Measurements from ENCODE around the gene SNRK.

Gene SNRK

DNA sequence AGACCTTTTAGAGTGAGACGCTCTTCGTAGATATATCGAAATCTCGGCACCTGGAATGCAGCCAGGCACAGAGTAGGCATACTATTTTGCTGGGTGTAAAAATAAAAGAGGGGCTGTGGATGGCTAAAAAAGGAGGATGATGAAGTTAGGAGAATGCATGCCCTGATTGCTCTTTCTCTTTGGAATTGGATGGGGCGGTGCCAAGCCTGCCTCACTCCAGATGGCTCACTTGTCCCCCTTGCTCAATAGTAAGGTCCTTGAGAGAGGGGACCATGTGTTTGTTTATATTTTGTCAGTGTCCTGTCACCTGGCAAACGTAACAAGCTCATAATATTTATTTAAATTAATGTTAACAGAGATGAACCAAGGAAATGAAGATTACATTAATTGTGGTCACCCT lies 33.0 kb downstream of the SNRK start:
- H3K4me1 ChIP-seq (ENCODE audit: control insufficient read depth in 1 of 2, insufficient read depth in 1 of 2, low read depth in 1 of 2, low read length in 1 of 2): peaks cover 14 to 19% of the 10 kb centered on the region in 2 experiments

DNA sequence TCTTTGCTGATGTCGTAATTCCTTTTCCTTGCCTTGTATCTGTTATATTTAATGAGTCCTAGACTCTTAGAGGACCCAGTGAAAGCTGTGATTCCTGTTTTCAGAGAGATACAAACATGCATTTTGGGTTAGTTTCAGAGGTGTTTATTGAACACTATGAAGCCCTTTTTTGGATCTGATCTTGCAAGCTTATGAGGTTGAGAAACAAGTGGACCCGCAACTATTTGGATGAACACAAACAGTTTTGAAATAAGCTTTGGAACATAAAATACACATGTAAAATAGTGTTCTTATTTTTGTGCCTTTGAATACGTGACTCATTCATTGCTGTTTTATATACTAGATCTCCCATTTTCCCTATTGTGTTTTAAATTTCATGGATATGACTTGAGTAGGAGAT lies 33.5 kb downstream of the SNRK start:
- Histone ChIP-seq H3K4me3 (ENCODE audit: low read depth in 1 of 2, low read length in 1 of 2) (peak overlapping the region in 1 of 2 experiments; percentile 1), H3K27ac (peak overlapping the region; percentile 63), H3K4me1 (ENCODE audit: control insufficient read depth in 1 of 2, insufficient read depth in 1 of 2, low read depth in 1 of 2, low read length in 1 of 2) (peaks cover 17 to 22% of the 10 kb centered on the region in 2 experiments), H3K27me3 (no peaks in the 10 kb centered on the region), H3K36me3 (peaks cover 21% of the 10 kb centered on the region), H3K9me3 (no peaks in the 10 kb centered on the region)
- TF ChIP-seq, protein P1, sequence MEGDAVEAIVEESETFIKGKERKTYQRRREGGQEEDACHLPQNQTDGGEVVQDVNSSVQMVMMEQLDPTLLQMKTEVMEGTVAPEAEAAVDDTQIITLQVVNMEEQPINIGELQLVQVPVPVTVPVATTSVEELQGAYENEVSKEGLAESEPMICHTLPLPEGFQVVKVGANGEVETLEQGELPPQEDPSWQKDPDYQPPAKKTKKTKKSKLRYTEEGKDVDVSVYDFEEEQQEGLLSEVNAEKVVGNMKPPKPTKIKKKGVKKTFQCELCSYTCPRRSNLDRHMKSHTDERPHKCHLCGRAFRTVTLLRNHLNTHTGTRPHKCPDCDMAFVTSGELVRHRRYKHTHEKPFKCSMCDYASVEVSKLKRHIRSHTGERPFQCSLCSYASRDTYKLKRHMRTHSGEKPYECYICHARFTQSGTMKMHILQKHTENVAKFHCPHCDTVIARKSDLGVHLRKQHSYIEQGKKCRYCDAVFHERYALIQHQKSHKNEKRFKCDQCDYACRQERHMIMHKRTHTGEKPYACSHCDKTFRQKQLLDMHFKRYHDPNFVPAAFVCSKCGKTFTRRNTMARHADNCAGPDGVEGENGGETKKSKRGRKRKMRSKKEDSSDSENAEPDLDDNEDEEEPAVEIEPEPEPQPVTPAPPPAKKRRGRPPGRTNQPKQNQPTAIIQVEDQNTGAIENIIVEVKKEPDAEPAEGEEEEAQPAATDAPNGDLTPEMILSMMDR (IDR thresholded peaks at IDR 0.05): no peak

More for the DNA sequence above, 33.0 kb downstream of the SNRK start:
- H3K9me3 ChIP-seq: no peaks in the 10 kb centered on the region
- H3K36me3 ChIP-seq: peaks cover 21% of the 10 kb centered on the region
- H3K27me3 ChIP-seq: no peaks in the 10 kb centered on the region
- peak overlapping the region; percentile 63 for H3K27ac ChIP-seq
- TF ChIP-seq, protein P1 (IDR thresholded peaks at IDR 0.05): no peak
- peak overlapping the region in 1 of 2 experiments; percentile 1 for H3K4me3 ChIP-seq (ENCODE audit: low read depth in 1 of 2, low read length in 1 of 2)

- Histone ChIP-seq H3K4me1 (ENCODE audit: control insufficient read depth in 1 of 2, insufficient read depth in 1 of 2, low read depth in 1 of 2, low read length in 1 of 2) (peaks cover 19 to 27% of the 10 kb centered on the region in 2 experiments), H3K36me3 (peaks cover 21% of the 10 kb centered on the region), H3K9me3 (no peaks in the 10 kb centered on the region), H3K27me3 (no peaks in the 10 kb centered on the region), H3K27ac (peak overlapping the region; percentile 63), H3K4me3 (ENCODE audit: low read depth in 1 of 2, low read length in 1 of 2) (no peak overlapping the region)
- TF ChIP-seq, protein P1 (IDR thresholded peaks at IDR 0.05): no peak
These were observed 33.9 kb downstream of the SNRK start for GRCh38 chr3:43320288-43320687.

DNA sequence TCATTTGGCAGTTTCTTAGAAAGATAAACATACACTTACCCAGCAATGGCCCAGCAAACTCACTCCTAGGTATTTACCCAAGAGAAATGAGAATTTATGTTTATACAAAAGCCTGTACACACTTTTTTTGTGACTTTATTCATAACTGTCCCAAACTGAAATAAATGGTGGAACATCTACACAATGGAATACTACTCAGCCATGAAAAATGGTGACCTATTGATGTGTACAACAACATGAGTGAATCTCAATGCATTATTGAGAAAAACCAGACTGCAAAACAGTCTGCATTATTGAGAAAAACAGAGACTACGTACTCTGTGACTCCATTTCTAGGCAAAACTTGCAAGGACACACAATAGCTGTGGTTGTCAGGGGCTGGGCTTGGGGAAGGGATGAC lies 37.2 kb downstream of the SNRK start:
- H3K36me3 ChIP-seq: peaks cover 8% of the 10 kb centered on the region
- no peaks in the 10 kb centered on the region for H3K27me3 ChIP-seq
- TF ChIP-seq, protein P1 (IDR thresholded peaks at IDR 0.05): no peak
- peaks cover 50 to 59% of the 10 kb centered on the region in 2 experiments for H3K4me1 ChIP-seq (ENCODE audit: control insufficient read depth in 1 of 2, insufficient read depth in 1 of 2, low read depth in 1 of 2, low read length in 1 of 2)
- H3K9me3 ChIP-seq: no peaks in the 10 kb centered on the region
- peak overlapping the region; percentile 44 for H3K27ac ChIP-seq
- no peak overlapping the region for H3K4me3 ChIP-seq (ENCODE audit: low read depth in 1 of 2, low read length in 1 of 2)

- Histone ChIP-seq H3K4me1 (ENCODE audit: control insufficient read depth in 1 of 2, insufficient read depth in 1 of 2, low read depth in 1 of 2, low read length in 1 of 2) (peaks cover 56 to 68% of the 10 kb centered on the region in 2 experiments), H3K4me3 (ENCODE audit: low read depth in 1 of 2, low read length in 1 of 2) (no peak overlapping the region), H3K27me3 (no peaks in the 10 kb centered on the region), H3K36me3 (peaks cover under 1% of the 10 kb centered on the region), H3K27ac (peak overlapping the region; percentile 67), H3K9me3 (no peaks in the 10 kb centered on the region)
- TF ChIP-seq, protein P1 (IDR thresholded peaks at IDR 0.05): no peak
These were observed 40.7 kb downstream of the SNRK start for GRCh38 chr3:43326891-43327581.

All from neutrophil (primary cell).